ENCODE data around the gene TEDDM1.
"Not testable (repeated sequence)": the region's sequence is repeated elsewhere in the genome, so short reads cannot be mapped to it uniquely, and the experiment has no call there.

The TEDDM1 gene

DNA sequence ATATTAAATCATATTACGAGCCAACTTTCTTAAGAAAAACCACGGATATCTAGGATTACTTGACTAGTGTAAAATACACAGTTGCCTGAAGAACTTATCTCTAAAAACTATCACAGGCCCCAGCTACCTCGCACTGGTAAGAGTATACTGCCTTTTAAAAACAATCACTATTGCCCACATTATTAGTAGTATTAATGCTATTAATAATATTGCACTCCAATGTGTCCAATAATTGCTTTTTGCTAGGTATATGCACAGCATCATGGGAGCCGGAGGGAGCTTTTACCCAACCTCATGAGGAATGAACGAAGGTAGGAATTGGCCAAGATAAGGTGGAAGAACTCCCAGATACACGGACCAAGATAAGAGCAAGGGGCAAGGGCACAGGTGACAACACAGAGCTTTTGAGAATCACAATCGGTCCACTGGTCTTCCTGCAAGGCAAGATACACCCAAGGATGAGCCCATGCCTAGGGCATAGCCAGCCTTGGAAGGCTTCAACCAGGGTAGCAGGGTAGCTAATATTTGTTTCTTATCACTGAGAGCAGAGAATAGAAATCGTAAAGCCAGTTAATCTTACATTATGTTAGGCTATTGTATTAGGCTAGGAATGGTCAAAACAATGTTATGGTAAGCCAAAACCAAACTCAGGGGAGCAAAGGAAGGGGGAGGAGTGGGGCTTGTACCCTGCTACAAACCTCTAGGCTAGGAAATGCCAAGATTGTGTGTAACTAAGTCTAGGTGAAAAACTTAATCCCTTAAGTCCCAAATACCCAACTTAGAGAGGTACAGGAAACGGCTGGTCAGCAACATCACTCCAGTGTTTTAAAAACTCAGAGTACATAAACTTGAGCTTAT, 18.3 kb downstream of the TEDDM1 start:
- no peak for TF ChIP-seq EZH2phosphoT487 (IDR thresholded peaks at IDR 0.05; ENCODE audit: low read depth)
- TF ChIP-seq, protein P1, sequence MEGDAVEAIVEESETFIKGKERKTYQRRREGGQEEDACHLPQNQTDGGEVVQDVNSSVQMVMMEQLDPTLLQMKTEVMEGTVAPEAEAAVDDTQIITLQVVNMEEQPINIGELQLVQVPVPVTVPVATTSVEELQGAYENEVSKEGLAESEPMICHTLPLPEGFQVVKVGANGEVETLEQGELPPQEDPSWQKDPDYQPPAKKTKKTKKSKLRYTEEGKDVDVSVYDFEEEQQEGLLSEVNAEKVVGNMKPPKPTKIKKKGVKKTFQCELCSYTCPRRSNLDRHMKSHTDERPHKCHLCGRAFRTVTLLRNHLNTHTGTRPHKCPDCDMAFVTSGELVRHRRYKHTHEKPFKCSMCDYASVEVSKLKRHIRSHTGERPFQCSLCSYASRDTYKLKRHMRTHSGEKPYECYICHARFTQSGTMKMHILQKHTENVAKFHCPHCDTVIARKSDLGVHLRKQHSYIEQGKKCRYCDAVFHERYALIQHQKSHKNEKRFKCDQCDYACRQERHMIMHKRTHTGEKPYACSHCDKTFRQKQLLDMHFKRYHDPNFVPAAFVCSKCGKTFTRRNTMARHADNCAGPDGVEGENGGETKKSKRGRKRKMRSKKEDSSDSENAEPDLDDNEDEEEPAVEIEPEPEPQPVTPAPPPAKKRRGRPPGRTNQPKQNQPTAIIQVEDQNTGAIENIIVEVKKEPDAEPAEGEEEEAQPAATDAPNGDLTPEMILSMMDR (IDR thresholded peaks at IDR 0.05; ENCODE audit: low read depth, low read length) = no peak
- peaks cover 58% of the 10 kb centered on the region for H3K36me3 ChIP-seq (replicated peaks; ENCODE audit: low read depth, low read length)
- no peak overlapping the region for H3K9ac ChIP-seq (ENCODE audit: low read length)
- H3K4me3 ChIP-seq (ENCODE audit: low read length) = no peak overlapping the region
- peaks cover 24% of the 10 kb centered on the region for H4K20me1 ChIP-seq (ENCODE audit: insufficient read depth, low read length)
- no peak overlapping the region for H3K27ac ChIP-seq (ENCODE audit: low read length)
- H3K27me3 ChIP-seq (ENCODE audit: low read depth, low read length) = no peaks in the 10 kb centered on the region
- H3K9me3 ChIP-seq (ENCODE audit: insufficient read depth, low read length) = no peaks in the 10 kb centered on the region
- no peak overlapping the region for H3K4me2 ChIP-seq (ENCODE audit: low read length)
- H3K79me2 ChIP-seq (ENCODE audit: low read length) = no peaks in the 10 kb centered on the region
- no peaks in the 10 kb centered on the region for H3K4me1 ChIP-seq (ENCODE audit: low read length)
- H2AFZ ChIP-seq (ENCODE audit: low read depth, low read length) = no peak overlapping the region

DNA sequence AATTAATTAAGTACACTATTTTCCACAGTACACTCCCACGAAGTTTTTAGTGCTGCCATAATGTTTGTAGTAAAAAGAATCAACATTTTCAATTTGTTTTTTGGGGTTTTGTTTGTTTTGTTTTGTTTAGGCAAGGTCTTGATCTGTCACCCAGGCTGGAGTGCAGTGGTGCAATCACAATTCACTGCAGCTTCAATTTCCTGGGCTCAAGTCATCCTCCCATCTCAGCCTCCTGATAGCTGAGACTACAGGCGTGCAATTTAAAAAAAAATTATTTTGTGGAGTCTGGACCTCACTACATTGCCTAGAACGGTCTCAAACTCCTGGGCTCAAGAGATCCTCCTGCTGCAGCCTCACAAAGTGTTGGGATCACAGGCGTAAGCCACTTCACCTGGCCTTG, 20.3 kb downstream of the TEDDM1 start:
- no peak overlapping the region for H3K4me3 ChIP-seq (ENCODE audit: low read length)
- no peak overlapping the region for H3K4me2 ChIP-seq (ENCODE audit: low read length)
- H4K20me1 ChIP-seq (ENCODE audit: insufficient read depth, low read length) = peaks cover 18% of the 10 kb centered on the region; the same call in 1 of the 2 replicates
- H3K4me1 ChIP-seq (ENCODE audit: low read length) = no peaks in the 10 kb centered on the region
- H3K9ac ChIP-seq (ENCODE audit: low read length) = no peak overlapping the region
- H3K27me3 ChIP-seq (ENCODE audit: low read depth, low read length) = no peaks in the 10 kb centered on the region
- no peak overlapping the region for H2AFZ ChIP-seq (ENCODE audit: low read depth, low read length)
- no peaks in the 10 kb centered on the region for H3K9me3 ChIP-seq (ENCODE audit: insufficient read depth, low read length)
- no peaks in the 10 kb centered on the region for H3K79me2 ChIP-seq (ENCODE audit: low read length)
- no peak for TF ChIP-seq EZH2phosphoT487 (IDR thresholded peaks at IDR 0.05; ENCODE audit: low read depth)
- TF ChIP-seq, protein P1 (IDR thresholded peaks at IDR 0.05; ENCODE audit: low read depth, low read length) = no peak
- no peak overlapping the region for H3K27ac ChIP-seq (ENCODE audit: low read length)
- peaks cover 38% of the 10 kb centered on the region for H3K36me3 ChIP-seq (replicated peaks; ENCODE audit: low read depth, low read length)

DNA sequence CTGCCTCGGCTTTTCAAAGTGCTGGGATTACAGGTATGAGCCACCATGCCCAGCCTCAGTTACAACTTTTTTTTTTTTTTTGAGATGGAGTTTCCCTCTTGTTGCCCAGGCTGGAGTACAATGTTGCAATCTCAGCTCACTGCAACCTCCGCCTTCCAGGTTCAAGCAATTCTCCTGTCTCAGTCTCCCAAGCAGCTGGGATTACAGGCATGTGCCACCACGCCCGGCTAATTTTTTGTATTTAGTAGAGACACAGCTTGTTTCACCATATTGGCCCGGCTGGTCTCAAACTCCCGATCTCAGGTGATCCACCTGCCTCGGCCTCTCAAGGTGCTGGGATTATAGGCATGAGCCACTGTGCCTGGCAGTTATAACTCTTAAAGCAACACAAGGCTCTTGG, 20.7 kb downstream of the TEDDM1 start:
- H3K4me1 ChIP-seq (ENCODE audit: low read length); H3K27ac ChIP-seq (ENCODE audit: low read length): not testable (repeated sequence)
- H4K20me1 ChIP-seq (ENCODE audit: insufficient read depth, low read length) = peaks cover 18% of the 10 kb centered on the region; the same call in 1 of the 2 replicates

DNA sequence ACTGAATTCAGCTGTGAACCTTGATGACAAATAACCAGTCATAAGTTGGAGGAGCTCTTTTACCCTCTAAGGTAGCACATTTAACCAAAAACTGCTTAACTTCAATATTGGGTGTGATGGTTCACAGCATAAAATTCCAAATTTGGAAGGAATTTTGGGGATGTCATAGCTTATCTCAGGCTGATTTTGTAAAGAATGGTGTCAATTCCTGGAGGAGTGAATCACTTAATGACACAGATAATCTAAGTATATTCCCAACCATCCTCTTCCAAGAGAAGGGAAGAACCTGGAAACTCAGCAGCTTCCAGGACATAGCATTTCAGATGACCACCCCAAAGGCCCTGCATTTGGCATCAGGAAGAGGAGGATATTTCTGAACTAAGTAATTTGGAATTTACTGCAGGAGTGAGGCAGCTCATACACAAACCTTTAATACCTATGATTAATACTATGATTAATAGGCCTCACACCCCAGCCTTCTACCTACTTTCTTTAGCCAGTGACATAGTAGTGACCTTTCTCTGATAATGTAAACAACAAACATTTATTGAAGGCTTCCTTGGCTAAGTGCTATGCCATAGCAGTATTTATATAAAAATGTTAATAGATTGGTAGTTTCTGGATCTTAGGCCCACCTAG, 23.4 kb downstream of the TEDDM1 start:
- peaks cover 10% of the 10 kb centered on the region for H3K36me3 ChIP-seq (replicated peaks; ENCODE audit: low read depth, low read length)
- no peak overlapping the region for H2AFZ ChIP-seq (ENCODE audit: low read depth, low read length)
- H3K27me3 ChIP-seq (ENCODE audit: low read depth, low read length) = no peaks in the 10 kb centered on the region
- H3K4me2 ChIP-seq (ENCODE audit: low read length) = no peak overlapping the region
- H3K4me1 ChIP-seq (ENCODE audit: low read length) = no peaks in the 10 kb centered on the region
- no peak for TF ChIP-seq EZH2phosphoT487 (IDR thresholded peaks at IDR 0.05; ENCODE audit: low read depth)
- TF ChIP-seq, protein P1 (IDR thresholded peaks at IDR 0.05; ENCODE audit: low read depth, low read length) = no peak
- H3K79me2 ChIP-seq (ENCODE audit: low read length) = no peaks in the 10 kb centered on the region
- H3K9me3 ChIP-seq (ENCODE audit: insufficient read depth, low read length) = no peaks in the 10 kb centered on the region
- H4K20me1 ChIP-seq (ENCODE audit: insufficient read depth, low read length) = peaks cover 2% of the 10 kb centered on the region; the same call in 1 of the 2 replicates
- no peak overlapping the region for H3K9ac ChIP-seq (ENCODE audit: low read length)
- H3K27ac ChIP-seq (ENCODE audit: low read length) = no peak overlapping the region
- no peak overlapping the region for H3K4me3 ChIP-seq (ENCODE audit: low read length)

More for the DNA sequence above, 20.7 kb downstream of the TEDDM1 start:
- H2AFZ ChIP-seq (ENCODE audit: low read depth, low read length); H3K79me2 ChIP-seq (ENCODE audit: low read length); H3K27me3 ChIP-seq (ENCODE audit: low read depth, low read length); H3K9me3 ChIP-seq (ENCODE audit: insufficient read depth, low read length); H3K9ac ChIP-seq (ENCODE audit: low read length); H3K4me2 ChIP-seq (ENCODE audit: low read length); H3K4me3 ChIP-seq (ENCODE audit: low read length): not testable (repeated sequence)
- peaks cover 35% of the 10 kb centered on the region for H3K36me3 ChIP-seq (replicated peaks; ENCODE audit: low read depth, low read length)

Data from OCI-LY3 (cell line).